Spinal cord (tissue), 10 donors: Measurements from ENCODE around the gene ITPA. TPM values are rescaled to one million over a fixed set of nuclear protein-coding genes. Genes with fewer than 3 reads are reported as not detected.

ENCODE experiments used
- DNase-seq, 6 donors: peaks; one replicate each; pipeline versions ENCODE4 v3.0.0 to v3.0.0-alpha.2; 2013 to 2015; ENCODE audit warnings: low spot score in 6 of 6, low read depth in 4 of 6
- H3K27ac ChIP-seq: one replicate; pipeline ENCODE4 v1.5.1; 2013; ENCODE audit warnings: low read depth, low read length, control low read depth
- H3K27me3 ChIP-seq: one replicate; pipeline ENCODE4 v1.6.1; 2013; ENCODE audit warnings: low read length; ENCODE audit not compliant: control insufficient read depth, insufficient read depth
- H3K36me3 ChIP-seq: one replicate; pipeline ENCODE4 v1.6.1; 2013; ENCODE audit warnings: low read length; ENCODE audit not compliant: control insufficient read depth, insufficient read depth
- H3K4me1 ChIP-seq: one replicate; pipeline ENCODE4 v1.6.1; 2013; ENCODE audit warnings: low read length; ENCODE audit not compliant: control insufficient read depth, insufficient read depth
- H3K4me3 ChIP-seq: one replicate; pipeline ENCODE4 v1.5.1; 2013; ENCODE audit warnings: low read depth, low read length, control low read depth
- H3K9me3 ChIP-seq: one replicate; pipeline ENCODE4 v1.6.1; 2013; ENCODE audit warnings: low read length; ENCODE audit not compliant: control insufficient read depth, insufficient read depth
- WGBS: methylation state at CpG from one replicate; pipeline ENCODE4 v1.1.5; 2013; ENCODE audit warnings: missing lambda C conversion rate; ENCODE audit not compliant: insufficient coverage; 5-methylcytosine and 5-hydroxymethylcytosine counted together
- polyA plus RNA-seq, 2 donors: library from polyadenylated mRNA; unstranded; fragments of 120-200 nt; gene quantifications; one replicate each; pipeline ENCODE4 v1.2.1, GENCODE V29; 2013; ENCODE audit not compliant: insufficient read length in 2 of 2
- total RNA-seq, 2 donors: library from RNA; depleted of rRNA in 1 of 2; stranded (reverse); fragments of 120-200 nt in 1 of 2; fragments of >200 nt in 1 of 2; gene quantifications; one replicate each; pipeline versions ENCODE4 v1.2.3 to v1.2.4, GENCODE V29; 2013 to 2014
- donor health status: healthy.

ITPA gene
- total and polyA plus RNA-seq, 4 donors = 24.4 to 82.8 (median 58.7) TPM

- Histone ChIP-seq H3K27ac (no peak overlapping the region), H3K4me3 (no peak overlapping the region), H3K36me3 (peaks cover 9% of the 10 kb centered on the region), H3K27me3 (peaks cover 29% of the 10 kb centered on the region), H3K9me3 (no peaks in the 10 kb centered on the region), H3K4me1 (peaks cover 10% of the 10 kb centered on the region)
- no peak for DNase-seq
- WGBS = 84% methylated on average over 32 of the region's 32 CpGs
Observed at GRCh38 chr20:3233131-3233990, 24.1 kb downstream of the ITPA start.

- Histone ChIP-seq H3K36me3 (peaks cover 7% of the 10 kb centered on the region), H3K9me3 (no peaks in the 10 kb centered on the region), H3K4me1 (peaks cover 13% of the 10 kb centered on the region), H3K4me3 (no peak overlapping the region), H3K27ac (no peak overlapping the region), H3K27me3 (peaks cover 33% of the 10 kb centered on the region)
- WGBS = 89% methylated on average over 24 of the region's 25 CpGs
- DNase-seq = no peak
Observed at GRCh38 chr20:3233991-3234498, 24.7 kb downstream of the ITPA start.

GRCh38 chr20:3235666-3236324, 26.5 kb downstream of the ITPA start:
- no peak for DNase-seq
- Histone ChIP-seq H3K9me3 (no peaks in the 10 kb centered on the region), H3K4me1 (peaks cover 24% of the 10 kb centered on the region), H3K4me3 (no peak overlapping the region), H3K27ac (no peak overlapping the region), H3K27me3 (peaks cover 51% of the 10 kb centered on the region), H3K36me3 (no peaks in the 10 kb centered on the region)
- 93% methylated on average over 4 of the region's 4 CpGs for WGBS

GRCh38 chr20:3237011-3237957, 28.0 kb downstream of the ITPA start:
- no peak overlapping the region for H3K4me3 ChIP-seq
- WGBS = 45% methylated on average over 19 of the region's 25 CpGs

GRCh38 chr20:3237958-3238615, 28.8 kb downstream of the ITPA start:
- Histone ChIP-seq H3K4me1 (peaks cover 24% of the 10 kb centered on the region), H3K4me3 (peak overlapping the region; percentile 31), H3K9me3 (no peaks in the 10 kb centered on the region), H3K27ac (no peak overlapping the region), H3K36me3 (no peaks in the 10 kb centered on the region), H3K27me3 (peaks cover 63% of the 10 kb centered on the region)
- no peak for DNase-seq
- 1% methylated on average over 57 of the region's 59 CpGs for WGBS

More at GRCh38 chr20:3237011-3237957, 28.0 kb downstream of the ITPA start:
- H3K27me3 ChIP-seq = peaks cover 61% of the 10 kb centered on the region
- no peaks in the 10 kb centered on the region for H3K9me3 ChIP-seq
- no peaks in the 10 kb centered on the region for H3K36me3 ChIP-seq
- no peak overlapping the region for H3K27ac ChIP-seq
- DNase-seq = no peak
- peaks cover 24% of the 10 kb centered on the region for H3K4me1 ChIP-seq

GRCh38 chr20:3238616-3239025, 29.3 kb downstream of the ITPA start:
- Histone ChIP-seq H3K9me3 (no peaks in the 10 kb centered on the region), H3K4me3 (peak overlapping the region; percentile 31), H3K27ac (no peak overlapping the region), H3K36me3 (no peaks in the 10 kb centered on the region), H3K27me3 (peaks cover 63% of the 10 kb centered on the region), H3K4me1 (peaks cover 24% of the 10 kb centered on the region)
- DNase-seq = peak in 1 of 6 donors; percentile 23
- under 1% methylated on average over 48 of the region's 48 CpGs for WGBS

- peaks cover 63% of the 10 kb centered on the region for H3K27me3 ChIP-seq
- peaks cover 24% of the 10 kb centered on the region for H3K4me1 ChIP-seq
- WGBS = under 1% methylated on average over 107 of the region's 107 CpGs
- peak in 2 of 6 donors; percentile 47 to 48 for DNase-seq
- no peaks in the 10 kb centered on the region for H3K36me3 ChIP-seq
- H3K9me3 ChIP-seq = no peaks in the 10 kb centered on the region
- no peak within 1 kb of the TSS for H3K27ac ChIP-seq
- peak within 1 kb of the TSS; percentile 31 for H3K4me3 ChIP-seq
Observed at GRCh38 chr20:3239026-3239866, 29.9 kb downstream of the ITPA start, which contains the start of gene SLC4A11. Gene SLC4A11 (minus strand): TSS chr20:3239190. CDS start chr20:3239137, 53 bp downstream.
